WTC11 (cell line): ENCODE measurements around the gene BAZ2A. TPM values are rescaled to one million over a fixed set of nuclear protein-coding genes. Genes with fewer than 3 reads are reported as not detected.

Experiments used
- ATAC-seq: fragments of 200-7000 bp; cut with Tn5 transposase; 2 replicates; pipeline ENCODE4 v1.10.0; 2021; ENCODE audit warnings: mild to moderate bottlenecking, moderate library complexity
- CTCF ChIA-PET: fragments of 300-600 bp; sonication (Branson Sonifier 250); formaldehyde crosslinking; loops from one replicate; lab custom pipeline; 2021; ENCODE audit warnings: antibody characterized with exemption; lab: Charles Lee
- POLR2A ChIA-PET: fragments of 350-600 bp; sonication (Branson Sonifier 250); formaldehyde crosslinking; loops from one replicate; lab custom pipeline; 2021; ENCODE audit warnings: antibody characterized with exemption; lab: Charles Lee
- DNase-seq: peaks from one replicate; pipeline ENCODE4 v3.0.0; 2021; ENCODE audit warnings: low spot score
- H3K27ac Mint-ChIP-seq: 2 replicates; pipeline ENCODE4 v1.8.0; 2021; ENCODE audit warnings: mixed read lengths
- H3K27me3 Mint-ChIP-seq: 2 replicates; pipeline ENCODE4 v1.8.0; 2021; ENCODE audit warnings: low read depth, mild to moderate bottlenecking, moderate library complexity, mixed read lengths
- H3K36me3 Mint-ChIP-seq: 2 replicates; pipeline ENCODE4 v1.8.0; 2021; ENCODE audit warnings: mixed read lengths
- H3K4me1 Mint-ChIP-seq: 2 replicates; pipeline ENCODE4 v1.8.0; 2022; ENCODE audit warnings: mixed read lengths
- H3K4me3 Mint-ChIP-seq: 2 replicates; pipeline ENCODE4 v1.8.0; 2021; ENCODE audit warnings: mild to moderate bottlenecking, moderate library complexity, mixed read lengths
- H3K9me3 Mint-ChIP-seq: 2 replicates; pipeline ENCODE4 v1.8.0; 2021; ENCODE audit warnings: mixed read lengths
- ARID4B ChIP-seq: sonication (generic); formaldehyde crosslinking; IDR thresholded peaks from 2 replicates; pipeline ENCODE4 v1.8.0; 2023; ENCODE audit warnings: missing genetic modification reagents, mild to moderate bottlenecking, borderline replicate concordance
- ATF2 ChIP-seq: sonication (generic); formaldehyde crosslinking; IDR thresholded peaks from 2 replicates; pipeline ENCODE4 v1.8.1; 2022; ENCODE audit warnings: low read depth, missing genetic modification reagents, borderline replicate concordance
- ATF6 ChIP-seq: sonication (generic); formaldehyde crosslinking; IDR thresholded peaks from 2 replicates; pipeline ENCODE4 v1.8.1; 2023; ENCODE audit warnings: mild to moderate bottlenecking, missing genetic modification reagents
- ERG ChIP-seq: fragments of 250-450 bp; sonication (Bioruptor Pico); IDR thresholded peaks from 2 replicates; pipeline ENCODE4 v1.8.0; 2021; ENCODE audit warnings: mild to moderate bottlenecking
- HMGA2 ChIP-seq: fragments of 250-450 bp; sonication (Bioruptor Pico); IDR thresholded peaks from 2 replicates; pipeline ENCODE4 v1.4.0; 2021; ENCODE audit warnings: mild to moderate bottlenecking, moderate library complexity
- HMGXB4 ChIP-seq: sonication (generic); formaldehyde crosslinking; IDR thresholded peaks from 2 replicates; pipeline ENCODE4 v1.8.1; 2023; ENCODE audit warnings: mild to moderate bottlenecking, moderate library complexity, missing genetic modification reagents
- SMAD4 ChIP-seq: sonication (generic); formaldehyde crosslinking; IDR thresholded peaks from 2 replicates; pipeline ENCODE4 v1.8.0; 2022; ENCODE audit warnings: mild to moderate bottlenecking, missing genetic modification reagents
- SP1 ChIP-seq: sonication (generic); formaldehyde crosslinking; conservative IDR thresholded peaks from 2 replicates; pipeline ENCODE4 v1.8.1; 2022; ENCODE audit warnings: missing genetic modification reagents
- STAT6 ChIP-seq: sonication (generic); formaldehyde crosslinking; conservative IDR thresholded peaks from 2 replicates; pipeline ENCODE4 v1.8.1; 2023; ENCODE audit warnings: mild to moderate bottlenecking, low read depth, missing genetic modification reagents, moderate library complexity
- USF1 ChIP-seq: sonication (generic); formaldehyde crosslinking; IDR thresholded peaks from 2 replicates; pipeline ENCODE4 v1.8.0; 2022; ENCODE audit warnings: mild to moderate bottlenecking, missing genetic modification reagents
- ZMAT4 ChIP-seq: fragments of 250-450 bp; sonication (Bioruptor Pico); IDR thresholded peaks from 2 replicates; pipeline ENCODE4 v1.9.0; 2021; ENCODE audit warnings: mild to moderate bottlenecking
- ZNF121 ChIP-seq: sonication (generic); formaldehyde crosslinking; IDR thresholded peaks from 2 replicates; pipeline ENCODE4 v1.8.0; 2023; ENCODE audit warnings: missing genetic modification reagents
- ZNF138 ChIP-seq: sonication (generic); formaldehyde crosslinking; conservative IDR thresholded peaks from 2 replicates; pipeline ENCODE4 v1.8.1; 2022; ENCODE audit warnings: mild to moderate bottlenecking, moderate library complexity, missing genetic modification reagents
- ZNF281 ChIP-seq: sonication (generic); formaldehyde crosslinking; IDR thresholded peaks from 2 replicates; pipeline ENCODE4 v1.8.0; 2023; ENCODE audit warnings: mild to moderate bottlenecking, missing genetic modification reagents
- ZNF416 ChIP-seq: fragments of 250-450 bp; sonication (Bioruptor Pico); IDR thresholded peaks from 2 replicates; pipeline ENCODE4 v1.9.0; 2021; ENCODE audit warnings: mild to moderate bottlenecking, inconsistent platforms
- total RNA-seq: library from RNA; stranded (reverse); gene quantifications from 3 replicates; pipeline ENCODE4 v1.2.3, GENCODE V29; 2021

BAZ2A gene
- total RNA-seq, 1 experiment from 2014 or later = 114 TPM

GRCh38 chr12:56585098-56585497 is 45.0 kb downstream of the BAZ2A start (continued):
- no peak for TF ChIP-seq ATF6 (CRISPR knock-in tag)
- no peak for TF ChIP-seq ZNF138 (CRISPR knock-in tag)
- TF ChIP-seq HMGA2 (CRISPR knock-in tag) = no peak
- no peak for TF ChIP-seq ARID4B (CRISPR knock-in tag)
- no peak for TF ChIP-seq ZNF121 (CRISPR knock-in tag)
- TF ChIP-seq ERG = no peak
- TF ChIP-seq ZNF416 (CRISPR knock-in tag) = no peak
- TF ChIP-seq ATF2 (CRISPR knock-in tag) = no peak
- TF ChIP-seq HMGXB4 (CRISPR knock-in tag) = no peak

- ChIA-PET POLR2A (no interaction called here), CTCF (interaction anchor here (1.2 to 1.9 kb wide), 4 partner anchors 9 to 67 kb away, joined by 3 to 6 read pairs (median 3); no protein-coding TSS in a partner anchor)
- peaks cover 7% of the 10 kb centered on the region for H3K4me1 Mint-ChIP-seq
- DNase-seq = no peak
- peak; percentile 60 for ATAC-seq
- H3K27ac Mint-ChIP-seq = peak overlapping the region; percentile 72; the same call in 1 of the 2 replicates
- H3K9me3 Mint-ChIP-seq = no peaks in the 10 kb centered on the region
- no peaks in the 10 kb centered on the region for H3K27me3 Mint-ChIP-seq
- peaks cover 2% of the 10 kb centered on the region; the same call in 1 of the 2 replicates for H3K36me3 Mint-ChIP-seq
- no peak overlapping the region for H3K4me3 Mint-ChIP-seq
- TF ChIP-seq SP1 (CRISPR knock-in tag) (no peak), SMAD4 (CRISPR knock-in tag) (no peak), ZNF281 (no peak), USF1 (CRISPR knock-in tag) (no peak), ZMAT4 (no peak), STAT6 (CRISPR knock-in tag) (no peak), HMGA2 (CRISPR knock-in tag) (no peak)
Measured at GRCh38 chr12:56581418-56582145, 48.5 kb downstream of the BAZ2A start.
